WTC11 (cell line): Measurements from ENCODE around the gene CAPNS1. TPM values are rescaled to one million over a fixed set of nuclear protein-coding genes. Genes with fewer than 3 reads are reported as not detected.

Experiments used
- ATAC-seq: fragments of 200-7000 bp; cut with Tn5 transposase; 2 replicates; pipeline ENCODE4 v1.10.0; 2021; ENCODE audit warnings: mild to moderate bottlenecking, moderate library complexity
- CTCF ChIA-PET: fragments of 300-600 bp; sonication (Branson Sonifier 250); formaldehyde crosslinking; loops from one replicate; lab custom pipeline; 2021; ENCODE audit warnings: antibody characterized with exemption; lab: Charles Lee
- POLR2A ChIA-PET: fragments of 350-600 bp; sonication (Branson Sonifier 250); formaldehyde crosslinking; loops from one replicate; lab custom pipeline; 2021; ENCODE audit warnings: antibody characterized with exemption; lab: Charles Lee
- DNase-seq: peaks from one replicate; pipeline ENCODE4 v3.0.0; 2021; ENCODE audit warnings: low spot score
- H3K27ac Mint-ChIP-seq: 2 replicates; pipeline ENCODE4 v1.8.0; 2021; ENCODE audit warnings: mixed read lengths
- H3K27me3 Mint-ChIP-seq: 2 replicates; pipeline ENCODE4 v1.8.0; 2021; ENCODE audit warnings: low read depth, mild to moderate bottlenecking, moderate library complexity, mixed read lengths
- H3K36me3 Mint-ChIP-seq: 2 replicates; pipeline ENCODE4 v1.8.0; 2021; ENCODE audit warnings: mixed read lengths
- H3K4me1 Mint-ChIP-seq: 2 replicates; pipeline ENCODE4 v1.8.0; 2022; ENCODE audit warnings: mixed read lengths
- H3K4me3 Mint-ChIP-seq: 2 replicates; pipeline ENCODE4 v1.8.0; 2021; ENCODE audit warnings: mild to moderate bottlenecking, moderate library complexity, mixed read lengths
- H3K9me3 Mint-ChIP-seq: 2 replicates; pipeline ENCODE4 v1.8.0; 2021; ENCODE audit warnings: mixed read lengths
- CREB1 ChIP-seq: sonication (generic); formaldehyde crosslinking; IDR thresholded peaks from 2 replicates; pipeline ENCODE4 v1.8.0; 2023; ENCODE audit warnings: mild to moderate bottlenecking, missing genetic modification reagents
- CREM ChIP-seq: sonication (generic); formaldehyde crosslinking; IDR thresholded peaks from 2 replicates; pipeline ENCODE4 v1.8.1; 2022; ENCODE audit warnings: mild to moderate bottlenecking, missing genetic modification reagents, moderate library complexity
- EMX1 ChIP-seq: fragments of 250-450 bp; sonication (Bioruptor Pico); IDR thresholded peaks from 2 replicates; pipeline ENCODE4 v1.8.0; 2021; ENCODE audit warnings: mild to moderate bottlenecking
- GTF2I ChIP-seq: fragments of 250-450 bp; sonication (Bioruptor Pico); conservative IDR thresholded peaks from 2 replicates; pipeline ENCODE4 v1.4.0; 2021; ENCODE audit warnings: mild to moderate bottlenecking
- NFATC4 ChIP-seq: fragments of 250-450 bp; sonication (Bioruptor Pico); IDR thresholded peaks from 2 replicates; pipeline ENCODE4 v1.9.0; 2021; ENCODE audit warnings: mild to moderate bottlenecking
- NR1H2 ChIP-seq: sonication (generic); formaldehyde crosslinking; IDR thresholded peaks from 2 replicates; pipeline ENCODE4 v1.9.0; 2021; ENCODE audit warnings: mild to moderate bottlenecking, moderate library complexity, missing genetic modification reagents
- TEAD4 ChIP-seq: sonication (generic); formaldehyde crosslinking; IDR thresholded peaks from 2 replicates; pipeline ENCODE4 v1.8.0; 2022; ENCODE audit warnings: mild to moderate bottlenecking, missing genetic modification reagents
- ZBTB21 ChIP-seq: sonication (generic); formaldehyde crosslinking; IDR thresholded peaks from 2 replicates; pipeline ENCODE4 v1.8.1; 2023; ENCODE audit warnings: mild to moderate bottlenecking, missing genetic modification reagents, borderline replicate concordance
- ZBTB43 ChIP-seq: sonication (generic); formaldehyde crosslinking; IDR thresholded peaks from 2 replicates; pipeline ENCODE4 v1.8.1; 2023; ENCODE audit warnings: mild to moderate bottlenecking, missing genetic modification reagents
- ZNF232 ChIP-seq: sonication (generic); formaldehyde crosslinking; IDR thresholded peaks from 2 replicates; pipeline ENCODE4 v1.8.0; 2022; ENCODE audit warnings: mild to moderate bottlenecking, missing genetic modification reagents
- ZNF263 ChIP-seq: sonication (generic); formaldehyde crosslinking; IDR thresholded peaks from 2 replicates; pipeline ENCODE4 v1.8.1; 2022; ENCODE audit warnings: low read depth, mild to moderate bottlenecking, moderate library complexity, missing genetic modification reagents
- ZNF317 ChIP-seq: sonication (generic); formaldehyde crosslinking; IDR thresholded peaks from 2 replicates; pipeline ENCODE4 v1.8.1; 2023; ENCODE audit warnings: low read depth, mild to moderate bottlenecking, moderate library complexity, missing genetic modification reagents, borderline replicate concordance
- total RNA-seq: library from RNA; stranded (reverse); gene quantifications from 3 replicates; pipeline ENCODE4 v1.2.3, GENCODE V29; 2021
- TF ChIP-seq, protein P1 (sequence below): fragments of 250-450 bp; sonication (Bioruptor Pico); IDR thresholded peaks from 2 replicates; pipeline ENCODE4 v1.9.0; 2021; ENCODE audit warnings: mild to moderate bottlenecking
- TF ChIP-seq, protein P2 (sequence below): fragments of 250-450 bp; sonication (Bioruptor Pico); IDR thresholded peaks from 2 replicates; pipeline ENCODE4 v1.9.0; 2021; ENCODE audit warnings: mild to moderate bottlenecking, borderline replicate concordance
- TF ChIP-seq, protein P3 (sequence below): sonication (generic); formaldehyde crosslinking; IDR thresholded peaks from 2 replicates; pipeline ENCODE4 v1.8.0; 2023; ENCODE audit warnings: missing genetic modification reagents

The CAPNS1 gene
- total RNA-seq, 1 experiment from 2014 or later: 358 TPM

DNA sequence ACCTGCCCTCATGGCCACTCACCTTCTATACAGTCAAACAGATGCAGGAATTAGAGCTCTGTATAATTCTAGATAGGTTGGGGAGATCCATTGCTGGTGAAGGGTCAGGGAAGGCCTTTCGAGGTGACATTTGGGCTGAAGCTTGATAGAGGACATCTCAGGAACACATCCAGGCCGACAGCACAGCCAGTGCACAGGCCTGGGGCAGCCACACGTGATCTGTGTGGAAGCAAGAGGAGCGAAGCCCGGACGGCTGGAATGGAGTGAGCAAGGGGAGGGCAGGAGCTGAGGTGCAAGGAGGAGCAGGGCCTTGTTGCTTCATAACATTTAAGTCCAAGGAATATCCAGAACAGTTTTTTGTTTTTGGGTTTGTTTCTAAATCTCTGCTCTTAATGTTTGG lies 33.4 kb upstream of the CAPNS1 start (continued):
- TF ChIP-seq, protein P1, sequence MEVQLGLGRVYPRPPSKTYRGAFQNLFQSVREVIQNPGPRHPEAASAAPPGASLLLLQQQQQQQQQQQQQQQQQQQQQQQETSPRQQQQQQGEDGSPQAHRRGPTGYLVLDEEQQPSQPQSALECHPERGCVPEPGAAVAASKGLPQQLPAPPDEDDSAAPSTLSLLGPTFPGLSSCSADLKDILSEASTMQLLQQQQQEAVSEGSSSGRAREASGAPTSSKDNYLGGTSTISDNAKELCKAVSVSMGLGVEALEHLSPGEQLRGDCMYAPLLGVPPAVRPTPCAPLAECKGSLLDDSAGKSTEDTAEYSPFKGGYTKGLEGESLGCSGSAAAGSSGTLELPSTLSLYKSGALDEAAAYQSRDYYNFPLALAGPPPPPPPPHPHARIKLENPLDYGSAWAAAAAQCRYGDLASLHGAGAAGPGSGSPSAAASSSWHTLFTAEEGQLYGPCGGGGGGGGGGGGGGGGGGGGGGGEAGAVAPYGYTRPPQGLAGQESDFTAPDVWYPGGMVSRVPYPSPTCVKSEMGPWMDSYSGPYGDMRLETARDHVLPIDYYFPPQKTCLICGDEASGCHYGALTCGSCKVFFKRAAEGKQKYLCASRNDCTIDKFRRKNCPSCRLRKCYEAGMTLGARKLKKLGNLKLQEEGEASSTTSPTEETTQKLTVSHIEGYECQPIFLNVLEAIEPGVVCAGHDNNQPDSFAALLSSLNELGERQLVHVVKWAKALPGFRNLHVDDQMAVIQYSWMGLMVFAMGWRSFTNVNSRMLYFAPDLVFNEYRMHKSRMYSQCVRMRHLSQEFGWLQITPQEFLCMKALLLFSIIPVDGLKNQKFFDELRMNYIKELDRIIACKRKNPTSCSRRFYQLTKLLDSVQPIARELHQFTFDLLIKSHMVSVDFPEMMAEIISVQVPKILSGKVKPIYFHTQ (CRISPR knock-in tag): no peak
- TF ChIP-seq, protein P2, sequence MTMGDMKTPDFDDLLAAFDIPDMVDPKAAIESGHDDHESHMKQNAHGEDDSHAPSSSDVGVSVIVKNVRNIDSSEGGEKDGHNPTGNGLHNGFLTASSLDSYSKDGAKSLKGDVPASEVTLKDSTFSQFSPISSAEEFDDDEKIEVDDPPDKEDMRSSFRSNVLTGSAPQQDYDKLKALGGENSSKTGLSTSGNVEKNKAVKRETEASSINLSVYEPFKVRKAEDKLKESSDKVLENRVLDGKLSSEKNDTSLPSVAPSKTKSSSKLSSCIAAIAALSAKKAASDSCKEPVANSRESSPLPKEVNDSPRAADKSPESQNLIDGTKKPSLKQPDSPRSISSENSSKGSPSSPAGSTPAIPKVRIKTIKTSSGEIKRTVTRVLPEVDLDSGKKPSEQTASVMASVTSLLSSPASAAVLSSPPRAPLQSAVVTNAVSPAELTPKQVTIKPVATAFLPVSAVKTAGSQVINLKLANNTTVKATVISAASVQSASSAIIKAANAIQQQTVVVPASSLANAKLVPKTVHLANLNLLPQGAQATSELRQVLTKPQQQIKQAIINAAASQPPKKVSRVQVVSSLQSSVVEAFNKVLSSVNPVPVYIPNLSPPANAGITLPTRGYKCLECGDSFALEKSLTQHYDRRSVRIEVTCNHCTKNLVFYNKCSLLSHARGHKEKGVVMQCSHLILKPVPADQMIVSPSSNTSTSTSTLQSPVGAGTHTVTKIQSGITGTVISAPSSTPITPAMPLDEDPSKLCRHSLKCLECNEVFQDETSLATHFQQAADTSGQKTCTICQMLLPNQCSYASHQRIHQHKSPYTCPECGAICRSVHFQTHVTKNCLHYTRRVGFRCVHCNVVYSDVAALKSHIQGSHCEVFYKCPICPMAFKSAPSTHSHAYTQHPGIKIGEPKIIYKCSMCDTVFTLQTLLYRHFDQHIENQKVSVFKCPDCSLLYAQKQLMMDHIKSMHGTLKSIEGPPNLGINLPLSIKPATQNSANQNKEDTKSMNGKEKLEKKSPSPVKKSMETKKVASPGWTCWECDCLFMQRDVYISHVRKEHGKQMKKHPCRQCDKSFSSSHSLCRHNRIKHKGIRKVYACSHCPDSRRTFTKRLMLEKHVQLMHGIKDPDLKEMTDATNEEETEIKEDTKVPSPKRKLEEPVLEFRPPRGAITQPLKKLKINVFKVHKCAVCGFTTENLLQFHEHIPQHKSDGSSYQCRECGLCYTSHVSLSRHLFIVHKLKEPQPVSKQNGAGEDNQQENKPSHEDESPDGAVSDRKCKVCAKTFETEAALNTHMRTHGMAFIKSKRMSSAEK: no peak
- TF ChIP-seq NFATC4 (CRISPR knock-in tag): no peak
- no peak for TF ChIP-seq TEAD4 (CRISPR knock-in tag)
- TF ChIP-seq CREB1 (CRISPR knock-in tag): no peak
- no peak for TF ChIP-seq NR1H2 (CRISPR knock-in tag)
- TF ChIP-seq ZNF263 (CRISPR knock-in tag): no peak

- no peaks in the 10 kb centered on the region for H3K27me3 Mint-ChIP-seq
- peaks cover 13% of the 10 kb centered on the region for H3K4me1 Mint-ChIP-seq
- H3K4me3 Mint-ChIP-seq: no peak overlapping the region
- POLR2A ChIA-PET: no interaction called here
- CTCF ChIA-PET: no interaction called here
- no peak overlapping the region for H3K27ac Mint-ChIP-seq
- no peak for ATAC-seq
- H3K9me3 Mint-ChIP-seq: no peaks in the 10 kb centered on the region
- TF ChIP-seq ZBTB21 (CRISPR knock-in tag): no peak
- no peak for TF ChIP-seq CREM
- 0 out of 2 replicates have a peak, but pooled peaks have one; percentile 7 for TF ChIP-seq GTF2I (CRISPR knock-in tag)
- TF ChIP-seq, protein P3, sequence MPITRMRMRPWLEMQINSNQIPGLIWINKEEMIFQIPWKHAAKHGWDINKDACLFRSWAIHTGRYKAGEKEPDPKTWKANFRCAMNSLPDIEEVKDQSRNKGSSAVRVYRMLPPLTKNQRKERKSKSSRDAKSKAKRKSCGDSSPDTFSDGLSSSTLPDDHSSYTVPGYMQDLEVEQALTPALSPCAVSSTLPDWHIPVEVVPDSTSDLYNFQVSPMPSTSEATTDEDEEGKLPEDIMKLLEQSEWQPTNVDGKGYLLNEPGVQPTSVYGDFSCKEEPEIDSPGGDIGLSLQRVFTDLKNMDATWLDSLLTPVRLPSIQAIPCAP: no peak
- no peak for TF ChIP-seq ZNF232 (CRISPR knock-in tag)
- TF ChIP-seq EMX1 (CRISPR knock-in tag): no peak
- peaks cover 12% of the 10 kb centered on the region for H3K36me3 Mint-ChIP-seq
- no peak for DNase-seq
These were observed 32.9 kb upstream of the CAPNS1 start for GRCh38 chr19:36106991-36107390.

- Mint-ChIP-seq H3K27me3 (no peaks in the 10 kb centered on the region), H3K9me3 (no peaks in the 10 kb centered on the region), H3K27ac (peak overlapping the region; percentile 63; the same call in 1 of the 2 replicates), H3K36me3 (peaks cover 12% of the 10 kb centered on the region), H3K4me1 (peaks cover 20% of the 10 kb centered on the region), H3K4me3 (no peak overlapping the region)
- ATAC-seq (no peak), DNase-seq (no peak)
- TF ChIP-seq ZBTB43: no peak
- TF ChIP-seq ZNF317 (CRISPR knock-in tag): no peak
- ChIA-PET POLR2A (no interaction called here), CTCF (interaction anchor here (2.1 kb wide), 1 partner anchor 19 kb away, joined by 7 read pairs; no protein-coding TSS in a partner anchor)
These were observed 31.2 kb upstream of the CAPNS1 start for GRCh38 chr19:36108684-36109083.
